Neuron (in vitro differentiated cells): ENCODE results near the gene RASEF.

Experiments
- H2AFZ ChIP-seq: one replicate; pipeline ENCODE4 v1.6.1; 2013; ENCODE audit warnings: low read depth, mild to moderate bottlenecking, inconsistent platforms, low read length, moderate library complexity
- H3K27me3 ChIP-seq: one replicate; pipeline ENCODE4 v1.6.1; 2013; ENCODE audit warnings: low read length; ENCODE audit not compliant: insufficient read depth
- H3K36me3 ChIP-seq: one replicate; pipeline ENCODE4 v1.6.1; 2013; ENCODE audit warnings: low read length; ENCODE audit not compliant: insufficient read depth
- H3K4me1 ChIP-seq: one replicate; pipeline ENCODE4 v1.6.1; 2013; ENCODE audit warnings: low read length; ENCODE audit not compliant: insufficient read depth
- H3K4me3 ChIP-seq: 2 replicates; pipeline ENCODE4 v1.5.1; 2013; ENCODE audit warnings: mild to moderate bottlenecking, low read length, moderate library complexity
- H3K9me3 ChIP-seq: one replicate; pipeline ENCODE4 v1.6.1; 2013; ENCODE audit warnings: low read length

RASEF gene

GRCh38 chr9:83000765-83001164, 62.2 kb downstream of the RASEF start:
- no peaks in the 10 kb centered on the region for H3K4me1 ChIP-seq
- H3K4me3 ChIP-seq, result no peak overlapping the region
- no peaks in the 10 kb centered on the region for H3K27me3 ChIP-seq
- H3K9me3 ChIP-seq, result no peaks in the 10 kb centered on the region
- H3K36me3 ChIP-seq, result no peaks in the 10 kb centered on the region
- H2AFZ ChIP-seq, result no peak overlapping the region

DNA sequence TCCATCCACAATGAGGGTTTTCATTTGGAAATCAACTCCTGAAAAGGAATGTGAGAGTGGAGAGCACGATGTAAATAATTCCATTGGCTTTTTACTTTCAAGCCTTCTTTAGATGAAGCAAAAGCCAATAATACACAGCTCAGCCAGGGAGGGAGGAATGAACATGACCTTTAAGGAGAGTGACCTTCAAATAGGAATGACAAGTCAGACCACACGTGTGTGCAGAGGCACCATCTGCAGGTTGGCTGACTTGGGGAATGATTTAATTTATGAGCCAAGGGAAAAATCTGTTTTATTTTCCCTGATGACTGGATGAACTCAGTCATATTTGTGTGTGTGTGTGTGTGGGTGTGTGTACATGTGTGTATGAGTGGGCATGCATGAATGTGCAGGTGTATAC, 64.5 kb downstream of the RASEF start:
- Histone ChIP-seq H3K4me1 (no peaks in the 10 kb centered on the region), H2AFZ (no peak overlapping the region), H3K27me3 (no peaks in the 10 kb centered on the region), H3K36me3 (no peaks in the 10 kb centered on the region), H3K9me3 (no peaks in the 10 kb centered on the region), H3K4me3 (no peak overlapping the region)

GRCh38 chr9:82997476-82998140, 65.3 kb downstream of the RASEF start:
- H3K4me1 ChIP-seq, result no peaks in the 10 kb centered on the region
- no peak overlapping the region for H2AFZ ChIP-seq
- H3K9me3 ChIP-seq, result no peaks in the 10 kb centered on the region
- no peak overlapping the region for H3K4me3 ChIP-seq
- H3K36me3 ChIP-seq, result no peaks in the 10 kb centered on the region
- no peaks in the 10 kb centered on the region for H3K27me3 ChIP-seq

GRCh38 chr9:82996941-82997340, 66.0 kb downstream of the RASEF start:
- no peaks in the 10 kb centered on the region for H3K9me3 ChIP-seq
- no peaks in the 10 kb centered on the region for H3K36me3 ChIP-seq
- H3K4me3 ChIP-seq, result no peak overlapping the region
- no peaks in the 10 kb centered on the region for H3K27me3 ChIP-seq
- no peaks in the 10 kb centered on the region for H3K4me1 ChIP-seq
- no peak overlapping the region for H2AFZ ChIP-seq

DNA sequence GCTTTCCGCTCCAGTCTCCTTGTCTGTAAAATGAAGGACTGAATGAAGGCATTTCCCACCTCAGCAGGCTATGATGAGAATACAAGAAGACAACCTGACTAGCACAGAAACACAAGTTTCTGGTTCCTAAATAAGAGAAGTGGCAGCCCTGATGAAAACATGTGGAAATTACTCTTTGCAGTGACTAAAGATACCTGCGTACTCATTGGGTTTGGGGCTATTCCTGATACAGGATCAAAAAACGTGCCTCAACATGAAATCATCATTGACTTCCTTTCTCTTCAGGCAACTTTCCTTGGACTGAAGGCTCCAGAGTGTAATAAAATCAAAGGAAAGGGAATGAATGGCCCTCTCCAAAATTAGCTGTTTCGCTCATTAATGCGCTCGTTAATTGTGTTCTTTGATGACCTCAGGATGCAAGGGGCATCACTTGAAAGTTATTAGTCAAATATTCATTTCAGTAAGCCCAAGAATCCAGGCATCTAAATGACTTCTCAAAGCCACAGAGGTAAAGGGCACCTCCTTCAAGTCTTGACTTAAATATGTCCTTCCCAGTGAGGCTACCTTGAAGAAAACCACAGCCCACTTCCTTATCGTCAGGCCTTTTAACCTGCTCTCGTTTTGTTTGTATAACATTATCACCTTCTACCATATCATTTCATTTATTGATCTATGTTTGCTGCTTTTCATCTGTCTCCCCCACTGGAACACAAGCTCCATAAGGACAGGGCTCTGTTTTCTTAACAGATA, 68.9 kb downstream of the RASEF start:
- no peaks in the 10 kb centered on the region for H3K4me1 ChIP-seq
- no peak overlapping the region for H2AFZ ChIP-seq
- no peak overlapping the region for H3K4me3 ChIP-seq
- no peaks in the 10 kb centered on the region for H3K27me3 ChIP-seq
- no peaks in the 10 kb centered on the region for H3K9me3 ChIP-seq
- H3K36me3 ChIP-seq, result no peaks in the 10 kb centered on the region

- H2AFZ ChIP-seq, result no peak overlapping the region
- H3K27me3 ChIP-seq, result no peaks in the 10 kb centered on the region
- H3K4me3 ChIP-seq, result no peak overlapping the region
- no peaks in the 10 kb centered on the region for H3K9me3 ChIP-seq
- no peaks in the 10 kb centered on the region for H3K36me3 ChIP-seq
- no peaks in the 10 kb centered on the region for H3K4me1 ChIP-seq
Observed at GRCh38 chr9:82991671-82992070, 71.3 kb downstream of the RASEF start.

DNA sequence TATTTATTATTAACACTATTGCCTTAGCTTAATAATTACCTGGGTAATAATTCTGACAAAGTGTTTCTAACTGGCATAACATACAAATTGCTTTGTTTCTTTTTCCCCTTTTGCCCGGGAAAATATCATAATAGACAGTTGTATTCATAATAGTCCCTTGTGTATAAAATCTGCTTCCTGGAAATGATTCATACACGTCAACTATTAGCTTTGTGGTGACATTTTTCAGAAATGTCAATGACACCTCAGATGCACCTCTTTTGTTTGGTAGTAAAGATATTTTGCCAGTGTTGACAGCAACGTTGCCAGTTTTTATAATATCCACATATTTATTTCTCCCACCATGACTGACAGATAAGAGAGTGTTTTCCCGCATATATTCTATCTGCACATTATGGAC, 73.0 kb downstream of the RASEF start:
- H3K4me3 ChIP-seq, result no peak overlapping the region
- no peak overlapping the region for H2AFZ ChIP-seq
- no peaks in the 10 kb centered on the region for H3K36me3 ChIP-seq
- H3K9me3 ChIP-seq, result no peaks in the 10 kb centered on the region
- H3K27me3 ChIP-seq, result no peaks in the 10 kb centered on the region
- no peaks in the 10 kb centered on the region for H3K4me1 ChIP-seq

DNA sequence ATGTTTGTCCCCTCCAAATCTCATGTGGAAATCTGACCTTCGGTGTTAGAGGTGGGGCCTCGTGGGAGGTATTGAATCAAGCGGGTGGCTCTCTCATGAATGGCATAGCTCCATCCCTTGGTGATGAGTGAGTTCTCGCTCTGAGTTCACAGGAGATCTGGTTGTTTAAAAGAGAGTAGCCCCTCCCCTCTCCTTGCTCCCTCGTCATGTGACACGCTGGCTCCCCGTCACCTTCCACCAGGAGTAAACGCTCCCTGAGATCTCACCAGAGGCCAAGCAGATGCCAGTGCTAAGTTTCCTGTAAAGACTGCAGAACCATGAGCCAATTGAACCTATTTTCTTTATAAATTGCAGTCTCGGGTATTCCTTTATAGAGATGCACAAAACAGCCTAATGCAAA, 74.5 kb downstream of the RASEF start:
- H3K4me1 ChIP-seq, result no peaks in the 10 kb centered on the region
- no peaks in the 10 kb centered on the region for H3K27me3 ChIP-seq
- no peak overlapping the region for H2AFZ ChIP-seq
- no peak overlapping the region for H3K4me3 ChIP-seq
- no peaks in the 10 kb centered on the region for H3K9me3 ChIP-seq
- H3K36me3 ChIP-seq, result no peaks in the 10 kb centered on the region

GRCh38 chr9:82987370-82988189, 75.4 kb downstream of the RASEF start:
- H2AFZ ChIP-seq, result no peak overlapping the region

GRCh38 chr9:82981552-82981951, 81.4 kb downstream of the RASEF start:
- Histone ChIP-seq H3K9me3 (no peaks in the 10 kb centered on the region), H3K27me3 (no peaks in the 10 kb centered on the region), H3K36me3 (no peaks in the 10 kb centered on the region), H3K4me1 (no peaks in the 10 kb centered on the region), H2AFZ (no peak overlapping the region), H3K4me3 (no peak overlapping the region)

More at GRCh38 chr9:82987370-82988189, 75.4 kb downstream of the RASEF start:
- Histone ChIP-seq H3K9me3 (no peaks in the 10 kb centered on the region), H3K27me3 (no peaks in the 10 kb centered on the region), H3K4me3 (no peak overlapping the region), H3K36me3 (no peaks in the 10 kb centered on the region), H3K4me1 (no peaks in the 10 kb centered on the region)

- Histone ChIP-seq H3K4me1 (no peaks in the 10 kb centered on the region), H3K27me3 (no peaks in the 10 kb centered on the region), H3K4me3 (no peak overlapping the region), H3K9me3 (no peaks in the 10 kb centered on the region), H3K36me3 (no peaks in the 10 kb centered on the region), H2AFZ (no peak overlapping the region)
Observed at GRCh38 chr9:82975176-82975575, 87.8 kb downstream of the RASEF start.

- H3K27me3 ChIP-seq, result no peaks in the 10 kb centered on the region
- no peaks in the 10 kb centered on the region for H3K36me3 ChIP-seq
- H3K4me3 ChIP-seq, result no peak overlapping the region
- H2AFZ ChIP-seq, result no peak overlapping the region
- no peaks in the 10 kb centered on the region for H3K4me1 ChIP-seq
- H3K9me3 ChIP-seq, result no peaks in the 10 kb centered on the region
Observed at GRCh38 chr9:82972446-82972845, 90.5 kb downstream of the RASEF start.

DNA sequence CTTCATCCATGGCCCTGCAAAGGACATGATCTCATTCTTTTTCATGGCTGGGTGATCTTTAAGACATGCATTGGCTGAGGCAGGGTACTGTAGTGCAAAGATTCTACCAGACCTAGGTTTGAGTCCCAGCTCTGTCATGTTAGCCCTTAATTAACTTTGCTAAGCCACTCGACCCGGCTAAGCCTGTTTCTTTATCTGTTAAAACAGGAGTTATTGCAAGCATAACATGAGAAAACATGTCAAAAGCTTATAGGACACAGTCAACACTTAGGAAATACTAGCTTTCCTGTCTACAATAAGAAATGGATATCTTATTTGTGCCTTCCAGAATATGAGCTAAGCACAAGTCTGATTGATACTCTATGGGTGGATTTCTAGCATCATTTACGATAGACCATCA, 92.6 kb downstream of the RASEF start:
- H3K4me3 ChIP-seq, result no peak overlapping the region
- H2AFZ ChIP-seq, result no peak overlapping the region
- H3K36me3 ChIP-seq, result no peaks in the 10 kb centered on the region
- no peaks in the 10 kb centered on the region for H3K9me3 ChIP-seq
- no peaks in the 10 kb centered on the region for H3K4me1 ChIP-seq
- no peaks in the 10 kb centered on the region for H3K27me3 ChIP-seq
